Stimulated activated CD4-positive, alpha-beta T cell treated with anti-CD3 and anti-CD28 coated beads, Interleukin-12 subunit alpha, Interleukin-12 subunit beta, amount 100 ng/mL, for 4 hours (primary cell): Measurements from ENCODE around the gene NSMF.
A peak's percentile ranks its signal among the peaks of the same experiment; 100 is the strongest.
"Not testable (repeated sequence)": the region's sequence is repeated elsewhere in the genome, so short reads cannot be mapped to it uniquely, and the experiment has no call there.

Experiments used
- DNase-seq: peaks from one replicate; pipeline ENCODE4 v3.0.0-alpha.2; 2020

Gene NSMF

GRCh38 chr9:137474271-137474670 lies 15.1 kb upstream of the NSMF start:
- no peak for DNase-seq

- DNase-seq = no peak
Measured at GRCh38 chr9:137470785-137471184, 11.7 kb upstream of the NSMF start.

- DNase-seq = no peak
Measured at GRCh38 chr9:137467896-137468295, 8.8 kb upstream of the NSMF start.

- no peak for DNase-seq
Measured at GRCh38 chr9:137467161-137467581, 8.0 kb upstream of the NSMF start.

GRCh38 chr9:137466389-137467085 lies 7.4 kb upstream of the NSMF start:
- not testable (repeated sequence) for DNase-seq

- no peak for DNase-seq
Measured at GRCh38 chr9:137465720-137466388, 6.7 kb upstream of the NSMF start.

- no peak for DNase-seq
Measured at GRCh38 chr9:137465000-137465719, 6.0 kb upstream of the NSMF start.

GRCh38 chr9:137464291-137464999 lies 5.3 kb upstream of the NSMF start:
- no peak for DNase-seq

GRCh38 chr9:137463931-137464290 lies 4.8 kb upstream of the NSMF start:
- no peak for DNase-seq

- no peak for DNase-seq
Measured at GRCh38 chr9:137462986-137463930, 4.1 kb upstream of the NSMF start.

GRCh38 chr9:137462396-137462985 lies 3.4 kb upstream of the NSMF start:
- DNase-seq = no peak

- DNase-seq = peak; percentile 63
Measured at GRCh38 chr9:137461663-137462395, 2.7 kb upstream of the NSMF start.

GRCh38 chr9:137461316-137461662 lies 2.2 kb upstream of the NSMF start:
- no peak for DNase-seq

GRCh38 chr9:137460363-137461315 lies 1.5 kb upstream of the NSMF start:
- no peak for DNase-seq

GRCh38 chr9:137459601-137460362 lies 648 bp upstream of the NSMF start:
- no peak for DNase-seq

- DNase-seq = no peak
Measured at GRCh38 chr9:137458194-137459151, 661 bp downstream of the NSMF start.

GRCh38 chr9:137457406-137458193 lies 1.5 kb downstream of the NSMF start:
- no peak for DNase-seq
